T-cell (primary cell): Measurements from ENCODE around the gene CLASRP. TPM values are rescaled to one million over a fixed set of nuclear protein-coding genes. Genes with fewer than 3 reads are reported as not detected.
A peak's percentile ranks its signal among the peaks of the same experiment; 100 is the strongest.

ENCODE experiments used
- ATAC-seq, 4 experiments: fragments of 200-7000 bp in 3 of 4; fragments of 150-1000 bp in 1 of 4; cut with Tn5 transposase; replicated peaks in 1 of 4; 1 replicate in 3 of 4; 2 replicates in 1 of 4; pipeline ENCODE4 v1.10.0; 2021; ENCODE audit warnings: moderate library complexity in 3 of 4, mild to moderate bottlenecking in 2 of 4, moderate number of reproducible peaks in 1 of 4
- CTCF ChIA-PET, 2 donors: fragments of 300-600 bp; sonication (Branson Sonifier 250); formaldehyde crosslinking; loops; one replicate each; lab custom pipeline; 2022; ENCODE audit warnings: antibody characterized with exemption in 2 of 2; lab: Charles Lee
- POLR2A ChIA-PET, 2 donors: fragments of 300-600 bp; sonication (Branson Sonifier 250); formaldehyde crosslinking; loops; one replicate each; lab custom pipeline; 2022; ENCODE audit warnings: antibody characterized with exemption in 2 of 2; lab: Charles Lee
- DNase-seq, 35 experiments: peaks; one replicate each; pipeline versions ENCODE4 v3.0.0 to v3.0.0-alpha.2; 2013 to 2023
- H3K27ac ChIP-seq: one replicate; pipeline ENCODE4 v1.5.1; 2013; ENCODE audit warnings: low read length
- H3K27me3 ChIP-seq, 2 experiments: replicated peaks in 1 of 2; 1 replicate in 1 of 2; 2 replicates in 1 of 2; pipeline versions ENCODE4 v1.6.1 to v1.7.0; 2013; ENCODE audit warnings: low read length in 1 of 2, mixed read lengths in 1 of 2; ENCODE audit not compliant: control insufficient read depth in 2 of 2, insufficient read depth in 2 of 2; ENCODE audit errors: extremely low read depth in 1 of 2
- H3K36me3 ChIP-seq, 2 donors: 1 replicate in 1 of 2; 2 replicates in 1 of 2; pipeline versions ENCODE4 v1.6.1 to v1.7.0; 2013; ENCODE audit warnings: low read length in 1 of 2; ENCODE audit not compliant: control insufficient read depth in 2 of 2, insufficient read depth in 1 of 2; ENCODE audit errors: extremely low read depth in 1 of 2
- H3K4me1 ChIP-seq, 2 experiments: 1 replicate in 1 of 2; 2 replicates in 1 of 2; pipeline versions ENCODE4 v1.6.1 to v1.7.0; 2013; ENCODE audit warnings: low read length in 2 of 2, mixed read lengths in 1 of 2; ENCODE audit not compliant: insufficient read depth in 2 of 2, control insufficient read depth in 1 of 2; ENCODE audit errors: extremely low read depth in 1 of 2
- H3K4me3 ChIP-seq, 2 donors: 1 replicate in 1 of 2; 2 replicates in 1 of 2; pipeline versions ENCODE4 v1.5.1 to v1.7.0; 2013; ENCODE audit warnings: mild to moderate bottlenecking in 2 of 2, low read length in 1 of 2, moderate library complexity in 1 of 2; ENCODE audit not compliant: control insufficient read depth in 1 of 2; ENCODE audit errors: extremely low read depth in 1 of 2
- H3K9me3 ChIP-seq: 2 replicates; pipeline ENCODE4 v1.7.0; 2013
- H3K27ac Mint-ChIP-seq, 2 donors: one replicate each; pipeline ENCODE4 v1.8.0; 2020 to 2021; ENCODE audit warnings: mild to moderate bottlenecking in 2 of 2, mixed read lengths in 2 of 2
- H3K27me3 Mint-ChIP-seq, 2 donors: one replicate each; pipeline ENCODE4 v1.8.0; 2021 to 2022; ENCODE audit warnings: mixed read lengths in 2 of 2
- H3K36me3 Mint-ChIP-seq: one replicate; pipeline ENCODE4 v1.8.0; 2021; ENCODE audit warnings: mixed read lengths
- H3K4me1 Mint-ChIP-seq, 3 donors: one replicate each; pipeline ENCODE4 v1.8.0; 2020 to 2022; ENCODE audit warnings: mixed read lengths in 3 of 3, mild to moderate bottlenecking in 1 of 3
- H3K4me3 Mint-ChIP-seq, 3 donors: one replicate each; pipeline ENCODE4 v1.8.0; 2020 to 2022; ENCODE audit warnings: mild to moderate bottlenecking in 3 of 3, mixed read lengths in 3 of 3, moderate library complexity in 3 of 3
- H3K9me3 Mint-ChIP-seq, 3 donors: one replicate each; pipeline ENCODE4 v1.8.0; 2020 to 2022; ENCODE audit warnings: mixed read lengths in 3 of 3
- WGBS: methylation state at CpG from one replicate; pipeline ENCODE4 v1.1.5; 2013; ENCODE audit warnings: missing lambda C conversion rate; ENCODE audit not compliant: insufficient coverage; 5-methylcytosine and 5-hydroxymethylcytosine counted together
- total RNA-seq, 35 experiments: library from RNA in 6 of 35; stranded (reverse) in 6 of 35; fragments of 120-200 nt in 1 of 35; gene quantifications; one replicate each; pipeline versions ENCODE4 v1.2.1 to v1.2.4 and lab custom pipeline; 2013 to 2026

CLASRP gene
- total RNA-seq, 5 donors from 2014 or later (not counting 1 experiment from before 2014, with no cell fraction given): 141 to 153 (median 149) TPM

DNA sequence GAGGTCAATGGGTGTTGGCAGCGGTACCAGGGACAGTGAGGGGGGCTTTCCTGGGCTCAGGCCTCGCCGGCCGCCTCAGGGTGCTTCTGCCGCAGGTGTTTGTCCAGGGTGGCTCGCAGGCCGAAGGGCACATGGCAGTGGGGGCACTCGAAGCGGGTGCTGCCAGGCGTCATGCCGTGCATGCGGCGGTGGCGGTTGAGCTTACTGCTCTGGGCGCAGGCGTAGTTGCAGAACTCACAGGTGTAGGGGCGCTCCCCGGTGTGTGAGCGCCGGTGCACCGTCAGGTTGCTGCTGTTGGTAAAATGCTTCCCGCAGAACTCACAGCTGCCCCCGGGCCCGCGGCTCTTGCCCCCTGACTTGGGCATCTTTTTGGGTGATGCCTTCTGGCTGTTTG is 32.7 kb downstream of the CLASRP start:
- DNase-seq (no peak), ATAC-seq (no peak)
- Mint-ChIP-seq H3K27ac (no peak overlapping the region), H3K4me3 (no peak overlapping the region), H3K4me1 (peaks cover 2 to 14% (median 8%) of the 10 kb centered on the region in 3 donors), H3K36me3 (peaks cover 12% of the 10 kb centered on the region), H3K9me3 (no peaks in the 10 kb centered on the region), H3K27me3 (no peaks in the 10 kb centered on the region)
- H3K36me3 ChIP-seq: peaks cover 21 to 39% of the 10 kb centered on the region in 2 donors
- H3K27me3 ChIP-seq: no peaks in the 10 kb centered on the region
- ChIA-PET CTCF (no interaction called here), POLR2A (no interaction called here)
- H3K4me1 ChIP-seq: peaks cover 6 to 20% of the 10 kb centered on the region in 2 experiments
- no peaks in the 10 kb centered on the region for H3K9me3 ChIP-seq
- no peak overlapping the region for H3K27ac ChIP-seq
- WGBS: 96% methylated on average over 20 of the region's 25 CpGs
- no peak overlapping the region for H3K4me3 ChIP-seq

GRCh38 chr19:45071969-45072790 is 33.3 kb downstream of the CLASRP start:
- POLR2A ChIA-PET: no interaction called here
- no peaks in the 10 kb centered on the region for H3K27me3 Mint-ChIP-seq
- Histone ChIP-seq H3K27ac (no peak overlapping the region), H3K4me1 (peaks cover 10 to 27% of the 10 kb centered on the region in 2 experiments), H3K27me3 (no peaks in the 10 kb centered on the region), H3K9me3 (no peaks in the 10 kb centered on the region), H3K36me3 (peaks cover 21 to 33% of the 10 kb centered on the region in 2 donors), H3K4me3 (no peak overlapping the region)
- DNase-seq: no peak
- H3K36me3 Mint-ChIP-seq: peaks cover 8% of the 10 kb centered on the region
- no peaks in the 10 kb centered on the region for H3K9me3 Mint-ChIP-seq
- peaks cover 8 to 20% (median 14%) of the 10 kb centered on the region in 3 donors for H3K4me1 Mint-ChIP-seq
- WGBS: 93% methylated on average over 33 of the region's 34 CpGs
- ATAC-seq: no peak
- CTCF ChIA-PET: interaction anchor here in 1 of 2 donors (0.6 kb wide), 1 partner anchor 11 kb away, joined by 5 read pairs; no protein-coding TSS in a partner anchor
- no peak overlapping the region for H3K27ac Mint-ChIP-seq
- H3K4me3 Mint-ChIP-seq: no peak overlapping the region

GRCh38 chr19:45074744-45075300 is 36.0 kb downstream of the CLASRP start:
- CTCF ChIA-PET: interaction anchor here in 1 of 2 donors (0.5 kb wide), 1 partner anchor 347 kb away, joined by 6 read pairs; no protein-coding TSS in a partner anchor
- Histone ChIP-seq H3K27me3 (no peaks in the 10 kb centered on the region), H3K9me3 (no peaks in the 10 kb centered on the region), H3K4me3 (no peak overlapping the region), H3K27ac (peak overlapping the region; percentile 58), H3K36me3 (peaks cover 16% of the 10 kb centered on the region in 2 donors), H3K4me1 (peaks cover 20 to 45% of the 10 kb centered on the region in 2 experiments)
- Mint-ChIP-seq H3K4me3 (peak overlapping the region; percentile 49 to 99 (median 54)), H3K27me3 (no peaks in the 10 kb centered on the region), H3K9me3 (no peaks in the 10 kb centered on the region), H3K36me3 (peaks cover 3% of the 10 kb centered on the region), H3K27ac (peak overlapping the region; percentile 76 to 77), H3K4me1 (peaks cover 23 to 40% (median 31%) of the 10 kb centered on the region in 3 donors)
- POLR2A ChIA-PET: interaction anchor here in 1 of 2 donors (0.7 kb wide), 1 partner anchor 210 kb away, joined by 4 read pairs; no protein-coding TSS in a partner anchor
- DNase-seq (no peak), ATAC-seq (no peak)
- WGBS: 91% methylated on average over 5 of the region's 11 CpGs

GRCh38 chr19:45075301-45076028 is 36.6 kb downstream of the CLASRP start:
- Histone ChIP-seq H3K4me1 (peaks cover 26 to 52% of the 10 kb centered on the region in 2 experiments), H3K36me3 (peaks cover 10 to 11% of the 10 kb centered on the region in 2 donors), H3K27me3 (no peaks in the 10 kb centered on the region), H3K9me3 (no peaks in the 10 kb centered on the region), H3K4me3 (peak overlapping the region; percentile 51 to 63), H3K27ac (peak overlapping the region; percentile 58)
- H3K4me3 Mint-ChIP-seq: peak overlapping the region; percentile 69 to 99 (median 75)
- H3K9me3 Mint-ChIP-seq: no peaks in the 10 kb centered on the region
- ChIA-PET CTCF (interaction anchor here in 1 of 2 donors (0.7 kb wide), 1 partner anchor 1492 kb away, joined by 3 read pairs; no protein-coding TSS in a partner anchor), POLR2A (interaction anchor here in 1 of 2 donors (0.7 kb wide), 1 partner anchor 210 kb away, joined by 4 read pairs; no protein-coding TSS in a partner anchor)
- DNase-seq (peak in 19 of 35 experiments; percentile 15 to 63 (median 30)), ATAC-seq (peak in 3 of 4 experiments; percentile 15 to 21 (median 16))
- H3K4me1 Mint-ChIP-seq: peaks cover 25 to 46% (median 36%) of the 10 kb centered on the region in 3 donors
- WGBS: 7% methylated on average over 18 of the region's 26 CpGs
- peaks cover 3% of the 10 kb centered on the region for H3K36me3 Mint-ChIP-seq
- peak overlapping the region; percentile 49 to 74 for H3K27ac Mint-ChIP-seq
- no peaks in the 10 kb centered on the region for H3K27me3 Mint-ChIP-seq

- peak within 1 kb of the TSS; percentile 51 to 63 for H3K4me3 ChIP-seq
- H3K27me3 ChIP-seq: no peaks in the 10 kb centered on the region
- ChIA-PET POLR2A (no interaction called here), CTCF (no interaction called here)
- H3K27ac ChIP-seq: peak within 1 kb of the TSS; percentile 55
- peak within 1 kb of the TSS; percentile 81 to 89 for H3K27ac Mint-ChIP-seq
- peaks cover 1% of the 10 kb centered on the region for H3K36me3 Mint-ChIP-seq
- no peaks in the 10 kb centered on the region for H3K27me3 Mint-ChIP-seq
- H3K4me3 Mint-ChIP-seq: peak within 1 kb of the TSS; percentile 70 to 99 (median 75)
- under 1% methylated on average over 71 of the region's 81 CpGs for WGBS
- H3K9me3 Mint-ChIP-seq: no peaks in the 10 kb centered on the region
- H3K9me3 ChIP-seq: no peaks in the 10 kb centered on the region
- peaks cover 32 to 53% (median 39%) of the 10 kb centered on the region in 3 donors for H3K4me1 Mint-ChIP-seq
- ATAC-seq: peak; percentile 78 to 81 (median 80)
- peaks cover 27 to 60% of the 10 kb centered on the region in 2 experiments for H3K4me1 ChIP-seq
- H3K36me3 ChIP-seq: peaks cover 2 to 5% of the 10 kb centered on the region in 2 donors
- DNase-seq: peak; percentile 35 to 85 (median 63)
Observed at GRCh38 chr19:45076029-45076850, 37.4 kb downstream of the CLASRP start, which contains the start of gene ZNF296. TSS of gene ZNF296 (minus strand) at chr19:45076478. CDS start at chr19:45076373, 105 bp downstream.
